Mammary epithelial cell (primary cell): ENCODE results near the gene DSTYK.

ENCODE experiments used
- CTCF ChIP-seq, 2 donors: IDR thresholded peaks in 1 of 2; conservative IDR thresholded peaks in 1 of 2; 2 replicates each; pipeline ENCODE4 v1.5.1; 2011 to 2012; ENCODE audit warnings: inconsistent platforms in 2 of 2, low read length in 2 of 2, mild to moderate bottlenecking in 2 of 2, control low read depth in 1 of 2, low read depth in 1 of 2; ENCODE audit not compliant: insufficient read depth in 1 of 2; ENCODE audit errors: extremely low read depth in 1 of 2
- EZH2 ChIP-seq: IDR thresholded peaks from 2 replicates; pipeline ENCODE4 v1.6.1; 2012; ENCODE audit warnings: low read length, inconsistent platforms, borderline replicate concordance

- TF ChIP-seq CTCF (conservative IDR thresholded peaks at IDR 0.05 in 1 of 2, IDR thresholded peaks at IDR 0.05 in 1 of 2; ENCODE audit: extremely low read depth in 1 of 2, insufficient read depth in 1 of 2, low read depth in 1 of 2, low read length in 2 of 2) (no peak), EZH2 (no peak)
Measured at GRCh38 chr1:205258261-205258691, 46.8 kb upstream of the DSTYK start.
